Peyer's patch (tissue), 4 donors: ENCODE measurements around the gene GLS2. TPM values are rescaled to one million over a fixed set of nuclear protein-coding genes. Genes with fewer than 3 reads are reported as not detected.

Experiments
- DNase-seq, 3 donors: peaks; one replicate each; pipeline ENCODE4 v3.0.0-alpha.2; 2017 to 2019
- H3K27ac ChIP-seq, 4 donors: fragments of 200-600 bp; sonication (generic); one replicate each; pipeline ENCODE4 v1.5.1; 2016 to 2019
- H3K27me3 ChIP-seq, 2 donors: fragments of 200-600 bp; sonication (generic); one replicate each; pipeline ENCODE4 v1.5.1; 2019
- H3K36me3 ChIP-seq, 3 donors: fragments of 200-600 bp; sonication (generic); one replicate each; pipeline ENCODE4 v1.5.1; 2016 to 2019
- H3K4me1 ChIP-seq, 4 donors: fragments of 200-600 bp; sonication (generic); one replicate each; pipeline ENCODE4 v1.5.1; 2016 to 2019
- H3K4me3 ChIP-seq, 4 donors: fragments of 200-600 bp; sonication (generic); 1 replicate in 3 of 4; 2 replicates in 1 of 4; pipeline ENCODE4 v1.5.1; 2016 to 2019; ENCODE audit warnings: mild to moderate bottlenecking in 1 of 4
- H3K9me3 ChIP-seq, 4 donors: fragments of 200-600 bp; sonication (generic); one replicate each; pipeline ENCODE4 v1.5.1; 2016 to 2019; ENCODE audit warnings: mild to moderate bottlenecking in 1 of 4
- POLR2A ChIP-seq, 2 donors: fragments of 450-650 bp; IDR thresholded peaks; one replicate each; pipeline ENCODE4 v1.5.1; 2017; ENCODE audit warnings: antibody characterized with exemption in 2 of 2, mild to moderate bottlenecking in 2 of 2, moderate library complexity in 2 of 2
- total RNA-seq, 4 donors: library from RNA; depleted of rRNA; stranded (reverse); fragments of >200 nt; gene quantifications; one replicate each; pipeline ENCODE4 v1.1.0, GENCODE V29; 2016
- TF ChIP-seq, protein P1 (sequence below), 6 experiments: fragments of 450-650 bp in 4 of 6; fragments of 200-600 bp in 2 of 6; sonication (generic) in 1 of 6; IDR thresholded peaks; one replicate each; pipeline ENCODE4 v1.5.1; 2017 to 2019; ENCODE audit warnings: antibody characterized with exemption in 6 of 6, mild to moderate bottlenecking in 3 of 6, moderate library complexity in 1 of 6

GLS2 gene
- total RNA-seq, 4 donors from 2014 or later: 1.5 to 6.6 (median 2.6) TPM

GRCh38 chr12:56468216-56469006 is 19.6 kb downstream of the GLS2 start, which contains the start of gene SPRYD4:
Gene SPRYD4 (plus strand): TSS chr12:56468578. CDS start chr12:56468592, 14 bp downstream.
- H3K36me3 ChIP-seq: no peaks in the 10 kb centered on the region
- H3K27ac ChIP-seq: peak within 1 kb of the TSS; percentile 80 to 94 (median 86)
- H3K4me1 ChIP-seq: peaks cover 0 to 19% (median 3%) of the 10 kb centered on the region in 4 donors
- peak; percentile 78 to 81 for TF ChIP-seq POLR2A (IDR thresholded peaks at IDR 0.05)
- TF ChIP-seq, protein P1, sequence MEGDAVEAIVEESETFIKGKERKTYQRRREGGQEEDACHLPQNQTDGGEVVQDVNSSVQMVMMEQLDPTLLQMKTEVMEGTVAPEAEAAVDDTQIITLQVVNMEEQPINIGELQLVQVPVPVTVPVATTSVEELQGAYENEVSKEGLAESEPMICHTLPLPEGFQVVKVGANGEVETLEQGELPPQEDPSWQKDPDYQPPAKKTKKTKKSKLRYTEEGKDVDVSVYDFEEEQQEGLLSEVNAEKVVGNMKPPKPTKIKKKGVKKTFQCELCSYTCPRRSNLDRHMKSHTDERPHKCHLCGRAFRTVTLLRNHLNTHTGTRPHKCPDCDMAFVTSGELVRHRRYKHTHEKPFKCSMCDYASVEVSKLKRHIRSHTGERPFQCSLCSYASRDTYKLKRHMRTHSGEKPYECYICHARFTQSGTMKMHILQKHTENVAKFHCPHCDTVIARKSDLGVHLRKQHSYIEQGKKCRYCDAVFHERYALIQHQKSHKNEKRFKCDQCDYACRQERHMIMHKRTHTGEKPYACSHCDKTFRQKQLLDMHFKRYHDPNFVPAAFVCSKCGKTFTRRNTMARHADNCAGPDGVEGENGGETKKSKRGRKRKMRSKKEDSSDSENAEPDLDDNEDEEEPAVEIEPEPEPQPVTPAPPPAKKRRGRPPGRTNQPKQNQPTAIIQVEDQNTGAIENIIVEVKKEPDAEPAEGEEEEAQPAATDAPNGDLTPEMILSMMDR (IDR thresholded peaks at IDR 0.05): peak in 4 of 6 experiments; percentile 2 to 38 (median 18)
- no peaks in the 10 kb centered on the region for H3K27me3 ChIP-seq
- DNase-seq: peak; percentile 92 to 97 (median 94)
- no peaks in the 10 kb centered on the region for H3K9me3 ChIP-seq
- peak within 1 kb of the TSS; percentile 69 to 88 (median 81) for H3K4me3 ChIP-seq

DNA sequence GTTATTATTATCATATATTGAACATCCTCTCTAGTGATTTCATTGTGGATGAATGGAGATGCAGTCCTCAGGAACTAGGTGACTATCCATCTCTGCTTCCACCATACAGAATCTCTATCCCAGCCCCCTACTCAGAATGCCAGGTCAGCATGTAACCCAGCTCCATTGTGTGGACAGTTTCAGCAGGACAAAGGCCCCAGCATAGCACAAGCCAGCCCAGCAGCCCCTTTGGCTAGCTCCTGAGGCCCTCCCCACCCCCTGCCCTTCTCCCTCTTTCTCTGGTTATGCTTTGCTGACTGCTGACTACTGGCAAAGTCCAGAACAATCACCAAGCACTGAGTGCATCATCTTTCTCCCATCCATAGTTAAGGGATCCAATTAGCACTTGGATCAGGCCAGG is 25.4 kb downstream of the GLS2 start:
- Histone ChIP-seq H3K4me1 (peaks cover 0 to 2% (median under 1%) of the 10 kb centered on the region in 4 donors), H3K4me3 (no peak overlapping the region), H3K9me3 (no peaks in the 10 kb centered on the region), H3K27me3 (no peaks in the 10 kb centered on the region), H3K36me3 (no peaks in the 10 kb centered on the region), H3K27ac (no peak overlapping the region)
- DNase-seq: no peak
- TF ChIP-seq, protein P1 (IDR thresholded peaks at IDR 0.05): no peak
- no peak for TF ChIP-seq POLR2A (IDR thresholded peaks at IDR 0.05)

DNA sequence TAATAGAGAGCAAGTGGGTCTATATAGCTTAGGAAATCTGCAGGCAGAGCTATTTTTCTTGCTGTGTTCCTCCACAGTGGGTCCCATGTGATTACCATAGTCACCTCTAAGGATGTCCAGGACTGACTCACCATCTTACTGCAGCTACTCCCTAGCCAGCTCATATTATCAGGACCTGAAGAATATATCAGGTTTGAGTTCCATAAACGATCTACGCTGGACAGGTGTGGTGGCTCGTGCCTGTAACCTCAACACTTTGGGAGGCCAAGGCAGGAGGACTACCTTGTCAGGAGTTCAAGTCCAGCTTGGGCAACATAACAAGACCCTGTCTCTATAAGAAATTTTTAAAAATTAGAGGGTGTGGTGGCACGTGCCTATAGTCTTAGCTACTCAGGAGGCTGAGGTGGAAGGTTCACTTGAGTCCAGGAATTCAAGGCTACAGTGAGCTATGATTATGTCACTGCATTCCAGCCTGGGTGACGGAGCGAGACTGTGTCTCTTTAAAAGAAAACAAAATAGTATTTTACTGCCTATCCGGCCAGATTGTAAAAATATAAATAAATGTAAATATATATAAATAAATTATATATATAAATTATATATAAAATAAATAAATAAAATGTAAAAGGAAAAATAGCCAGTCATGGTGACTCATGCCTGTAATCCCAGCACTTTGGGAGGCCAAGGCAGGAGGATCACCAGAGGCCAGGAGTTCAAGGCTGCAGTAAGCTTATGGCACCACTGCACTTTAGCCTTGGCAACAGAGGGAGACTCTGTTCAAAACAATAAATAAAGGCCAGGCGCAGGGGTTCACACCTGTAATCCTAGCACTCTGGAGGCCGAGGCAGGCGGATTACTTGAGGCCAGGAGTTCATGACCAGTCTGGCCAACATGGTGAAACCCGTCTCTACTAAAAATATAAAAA is 26.5 kb downstream of the GLS2 start:
- TF ChIP-seq, protein P1 (IDR thresholded peaks at IDR 0.05): no peak
- TF ChIP-seq POLR2A (IDR thresholded peaks at IDR 0.05): no peak
- Histone ChIP-seq H3K9me3 (no peaks in the 10 kb centered on the region), H3K4me1 (no peaks in the 10 kb centered on the region), H3K4me3 (no peak overlapping the region), H3K27ac (no peak overlapping the region), H3K27me3 (no peaks in the 10 kb centered on the region), H3K36me3 (no peaks in the 10 kb centered on the region)
- DNase-seq: no peak

- no peak overlapping the region for H3K27ac ChIP-seq
- no peaks in the 10 kb centered on the region for H3K4me1 ChIP-seq
- H3K36me3 ChIP-seq: no peaks in the 10 kb centered on the region
- H3K27me3 ChIP-seq: no peaks in the 10 kb centered on the region
- no peak for DNase-seq
- H3K4me3 ChIP-seq: no peak overlapping the region
- TF ChIP-seq POLR2A (IDR thresholded peaks at IDR 0.05): no peak
- TF ChIP-seq, protein P1 (IDR thresholded peaks at IDR 0.05): no peak
- no peaks in the 10 kb centered on the region for H3K9me3 ChIP-seq
Measured at GRCh38 chr12:56457817-56458216, 30.1 kb downstream of the GLS2 start.

DNA sequence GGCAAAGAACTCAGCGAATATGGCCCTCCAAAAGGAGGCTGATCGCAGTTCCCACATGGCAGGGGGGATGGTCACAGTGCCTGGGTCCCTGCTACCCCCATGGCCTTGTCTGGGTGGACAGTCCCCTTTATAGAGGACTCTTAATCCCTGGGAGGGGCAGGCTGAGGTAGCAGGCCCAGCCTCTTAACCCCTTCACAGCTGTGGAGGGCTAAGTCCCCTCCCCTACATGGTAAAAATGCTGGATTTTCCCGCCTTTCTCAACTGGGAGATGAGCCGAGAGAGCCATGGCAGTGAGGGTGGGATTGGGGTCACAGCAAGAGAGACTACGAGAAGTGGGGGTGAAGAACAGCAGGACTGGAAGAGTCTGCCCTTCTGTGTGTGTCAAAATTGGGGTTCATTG is 33.4 kb downstream of the GLS2 start, which contains the start of gene MIP:
TSS of gene MIP (minus strand) at position 101 of the 400 bp plus-strand sequence. CDS start at position 57, 44 bp downstream.
- Histone ChIP-seq H3K9me3 (no peaks in the 10 kb centered on the region), H3K36me3 (no peaks in the 10 kb centered on the region), H3K27ac (no peak within 1 kb of the TSS), H3K4me3 (no peak within 1 kb of the TSS), H3K27me3 (no peaks in the 10 kb centered on the region), H3K4me1 (no peaks in the 10 kb centered on the region)
- DNase-seq: no peak
- TF ChIP-seq POLR2A (IDR thresholded peaks at IDR 0.05): no peak
- TF ChIP-seq, protein P1 (IDR thresholded peaks at IDR 0.05): no peak
